SKM-1 (cell line): ENCODE measurements around the gene NUP35.
"Not testable (repeated sequence)": the region's sequence is repeated elsewhere in the genome, so short reads cannot be mapped to it uniquely, and the experiment has no call there.

ENCODE experiments used
- DNase-seq: peaks from one replicate; lab custom pipeline; 2025; ENCODE audit not compliant: unreplicated experiment; lab: John Stamatoyannopoulos, UW

Gene NUP35

DNA sequence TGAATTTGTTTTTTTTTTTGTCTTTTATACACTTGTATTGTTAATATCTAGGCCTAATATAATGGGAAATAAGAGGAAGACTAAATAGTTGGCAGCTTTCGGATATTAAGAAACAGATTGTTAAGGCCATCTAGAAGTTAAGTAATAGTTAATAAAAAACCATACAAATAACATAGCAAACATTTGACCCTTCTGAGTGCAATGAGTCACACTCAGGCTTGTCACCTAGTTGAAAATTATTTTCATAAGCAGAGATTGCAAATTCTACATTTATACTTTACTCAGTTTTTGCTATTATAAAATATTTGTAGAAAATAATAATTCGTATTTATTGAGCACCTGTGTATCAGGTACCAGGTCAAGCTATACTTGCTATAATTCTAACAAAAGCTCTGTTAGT, 2.4 kb downstream of the NUP35 start:
- DNase-seq: no peak

GRCh38 chr2:183134016-183134415, 9.8 kb downstream of the NUP35 start:
- DNase-seq: no peak

DNA sequence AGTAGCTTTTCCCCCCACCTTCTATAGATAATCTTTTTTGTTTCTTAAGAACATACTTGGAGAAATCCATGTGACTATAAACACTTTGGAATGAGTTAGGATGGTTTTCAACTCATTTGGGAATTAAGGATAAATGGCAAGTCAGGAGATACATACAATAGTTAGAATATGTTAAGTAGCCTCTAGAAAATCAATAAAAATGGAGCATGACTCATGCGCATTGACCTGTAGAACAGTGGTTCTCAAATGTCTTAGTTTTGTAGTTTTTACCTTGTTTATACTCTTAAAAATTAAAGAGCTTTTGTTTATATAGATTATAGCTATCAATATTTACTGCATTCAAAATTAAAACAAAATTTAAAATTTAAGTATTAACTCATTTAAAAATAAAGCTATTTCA, 24.7 kb downstream of the NUP35 start:
- DNase-seq: no peak

DNA sequence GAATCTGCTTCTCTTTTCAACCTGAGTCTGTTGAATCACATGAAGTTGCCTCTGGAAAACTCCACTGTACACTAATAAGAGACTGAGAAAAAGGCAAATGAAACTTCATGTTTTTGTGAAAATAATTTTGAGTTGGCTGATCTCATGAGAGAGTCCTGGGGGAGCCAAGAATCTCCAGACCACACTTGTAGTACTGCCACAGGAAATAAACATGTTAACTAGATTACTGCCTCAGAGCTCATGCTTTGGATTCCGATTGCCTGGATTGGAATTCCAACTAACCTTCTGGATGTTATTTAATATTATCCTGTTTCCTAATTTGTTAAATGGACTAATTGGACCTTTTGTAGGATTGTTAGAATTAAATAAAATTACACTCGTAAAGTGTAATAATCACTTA, 25.2 kb downstream of the NUP35 start:
- DNase-seq: no peak

DNA sequence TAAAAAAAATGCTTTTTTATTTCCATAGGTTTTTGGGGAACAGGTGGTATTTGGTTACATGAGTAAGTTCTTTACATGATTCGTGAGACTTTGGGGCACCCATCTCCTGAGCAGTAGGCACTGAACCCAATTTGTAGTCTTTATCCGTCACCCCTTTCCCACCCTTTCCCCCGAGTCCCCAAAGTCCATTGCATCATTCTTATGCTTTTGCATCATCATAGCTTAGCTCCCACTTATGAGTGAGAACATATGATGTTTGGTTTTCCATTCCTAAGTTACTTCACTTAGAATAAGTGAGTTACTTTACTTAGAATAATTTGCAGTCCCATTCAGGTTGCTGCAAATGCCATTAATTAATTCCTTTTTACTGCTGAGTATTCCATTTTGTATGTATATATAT, 28.0 kb downstream of the NUP35 start:
- not testable (repeated sequence) for DNase-seq

DNA sequence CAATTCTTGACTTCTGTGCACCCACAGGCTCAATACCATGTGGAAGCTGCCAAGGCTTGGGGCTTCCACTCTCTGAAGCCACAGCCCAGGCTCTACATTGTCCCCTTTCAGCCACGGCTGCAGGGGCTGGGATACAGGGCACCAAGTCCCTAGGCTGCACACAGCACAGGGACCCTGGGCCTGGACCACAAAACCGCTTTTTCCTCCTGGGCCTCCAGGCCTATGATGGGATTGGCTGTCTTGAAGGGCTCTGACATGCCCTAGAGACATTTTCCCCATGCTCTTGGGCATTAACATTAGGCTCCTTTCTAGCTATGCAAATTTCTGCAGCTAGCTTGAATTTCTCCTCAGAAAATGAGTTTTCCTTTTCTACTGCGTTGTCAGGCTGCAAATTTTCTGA, 29.7 kb downstream of the NUP35 start:
- DNase-seq: no peak

DNA sequence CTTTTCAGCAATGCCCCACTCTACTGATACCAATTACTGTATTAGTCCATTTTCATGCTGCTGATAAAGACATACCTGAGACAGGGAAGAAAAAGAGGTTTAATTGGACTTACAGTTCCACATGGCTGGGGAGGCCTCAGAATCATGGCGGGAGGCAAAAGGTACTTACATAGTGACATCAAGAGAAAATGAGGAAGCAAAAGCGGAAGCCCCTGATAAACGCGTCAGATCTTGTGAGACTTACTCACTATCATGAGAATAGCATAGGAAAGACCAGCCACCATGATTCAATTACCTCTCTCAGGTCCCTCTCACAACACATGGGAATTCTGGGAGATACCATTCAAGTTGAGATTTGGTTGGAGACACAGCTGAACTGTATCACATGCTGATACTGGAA, 30.5 kb downstream of the NUP35 start:
- DNase-seq: not testable (repeated sequence)

DNA sequence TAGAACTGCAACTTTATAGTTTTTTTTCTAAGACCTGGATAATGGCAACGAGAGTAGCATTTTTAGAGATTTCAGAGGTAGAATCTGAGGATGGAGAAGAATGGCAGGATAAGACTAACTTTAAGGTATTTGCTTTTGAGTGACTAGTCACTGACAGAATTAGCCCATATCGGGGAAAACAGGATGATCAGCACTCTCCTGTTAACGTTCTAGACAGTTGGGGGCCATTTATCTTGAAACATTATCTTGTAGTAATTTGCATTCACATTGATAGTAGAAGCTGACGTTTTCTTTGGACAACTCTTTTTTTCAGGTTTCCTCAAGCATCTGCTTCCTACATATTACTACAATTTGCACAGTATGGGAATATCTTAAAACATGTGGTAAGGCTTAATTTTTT, 32.9 kb downstream of the NUP35 start:
- DNase-seq: no peak

DNA sequence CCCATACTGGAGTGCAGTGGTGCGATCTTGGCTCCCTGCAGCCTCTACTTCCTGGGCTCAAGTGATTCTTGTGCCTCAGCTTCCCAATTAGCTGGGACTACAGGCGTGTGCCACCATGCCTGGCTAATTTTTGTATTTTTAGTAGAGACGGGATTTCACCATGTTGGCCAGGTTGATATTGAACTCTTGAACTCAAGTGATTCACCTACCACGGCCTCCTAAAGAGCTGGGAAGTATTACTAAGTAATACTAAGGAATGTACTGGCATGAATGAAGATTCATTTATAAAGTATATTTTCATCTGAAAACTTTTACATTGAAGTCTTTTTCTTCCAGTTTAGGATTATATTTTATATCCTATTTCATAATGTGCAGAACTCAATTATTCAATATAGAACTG, 38.1 kb downstream of the NUP35 start:
- DNase-seq: no peak

- DNase-seq: no peak
Observed at GRCh38 chr2:183163821-183164649, 39.8 kb downstream of the NUP35 start.

- no peak for DNase-seq
Observed at GRCh38 chr2:183164650-183165015, 40.4 kb downstream of the NUP35 start.

- no peak for DNase-seq
Observed at GRCh38 chr2:183166210-183166609, 42.0 kb downstream of the NUP35 start.

- DNase-seq: not testable (repeated sequence)
Observed at GRCh38 chr2:183166976-183167375, 42.7 kb downstream of the NUP35 start.

- no peak for DNase-seq
Observed at GRCh38 chr2:183172220-183172887, 48.1 kb downstream of the NUP35 start.

DNA sequence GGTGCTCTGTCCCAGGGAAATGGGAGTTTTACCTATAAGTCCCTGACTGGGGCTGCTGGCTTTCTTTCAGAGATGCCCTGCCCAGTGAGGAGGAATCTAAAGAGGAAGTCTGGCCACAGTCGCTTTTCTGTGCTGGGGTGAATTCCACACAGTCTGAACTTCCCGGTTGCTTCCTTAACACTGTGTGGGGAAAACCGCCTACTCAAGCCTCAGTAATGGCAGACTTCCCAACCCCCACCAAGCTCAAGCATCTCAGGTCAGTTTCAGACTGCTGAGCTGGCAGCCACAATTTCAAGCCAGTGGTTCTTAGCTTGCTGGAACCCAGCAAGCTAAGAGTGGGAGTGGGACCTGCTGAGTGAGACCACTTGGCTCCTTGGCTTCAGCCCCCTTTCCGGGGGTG, 54.9 kb downstream of the NUP35 start:
- no peak for DNase-seq

- DNase-seq: no peak
Observed at GRCh38 chr2:183185534-183185933, 61.3 kb downstream of the NUP35 start.

DNA sequence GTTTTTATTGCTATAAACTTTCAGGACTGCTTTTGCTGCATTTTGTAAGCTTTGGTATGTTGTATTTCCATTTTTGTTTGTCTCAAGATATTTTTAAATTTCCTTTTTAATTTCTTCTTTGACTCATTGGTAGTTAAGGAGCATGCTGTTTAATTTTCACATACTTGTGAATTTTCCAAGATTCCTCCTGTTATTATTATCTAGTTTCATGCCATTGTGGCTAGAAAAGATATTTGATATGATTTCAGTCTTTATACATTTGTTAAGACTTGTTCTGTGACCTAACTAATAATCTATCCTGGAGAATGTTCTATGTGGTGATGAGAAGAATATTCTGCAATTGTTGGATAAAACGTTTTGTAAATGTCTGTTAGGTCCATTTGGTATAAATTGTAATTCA, 62.1 kb downstream of the NUP35 start:
- no peak for DNase-seq

- no peak for DNase-seq
Observed at GRCh38 chr2:183186766-183187165, 62.5 kb downstream of the NUP35 start.

DNA sequence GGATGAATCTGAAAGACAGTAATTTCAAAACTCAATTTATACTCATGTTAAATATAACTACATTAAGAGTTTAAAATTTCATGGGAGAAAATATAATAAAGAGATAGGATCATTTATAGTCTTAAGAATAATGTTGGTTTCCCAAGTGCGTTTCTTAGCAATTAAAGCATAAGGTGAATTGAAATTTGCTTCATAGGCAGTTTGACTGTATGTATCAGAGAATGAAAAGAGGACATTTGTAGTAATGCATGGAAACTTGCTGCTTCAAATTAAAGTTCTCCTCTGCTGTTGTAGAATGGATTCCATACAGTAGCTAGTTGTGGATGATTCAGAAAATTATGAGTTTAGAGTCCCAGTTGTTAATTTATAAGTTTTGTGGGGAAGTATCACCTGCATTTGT, 68.1 kb downstream of the NUP35 start:
- no peak for DNase-seq

- DNase-seq: no peak
Observed at GRCh38 chr2:183193904-183194303, 69.7 kb downstream of the NUP35 start.

- DNase-seq: no peak
Observed at GRCh38 chr2:183195397-183195796, 71.2 kb downstream of the NUP35 start.

DNA sequence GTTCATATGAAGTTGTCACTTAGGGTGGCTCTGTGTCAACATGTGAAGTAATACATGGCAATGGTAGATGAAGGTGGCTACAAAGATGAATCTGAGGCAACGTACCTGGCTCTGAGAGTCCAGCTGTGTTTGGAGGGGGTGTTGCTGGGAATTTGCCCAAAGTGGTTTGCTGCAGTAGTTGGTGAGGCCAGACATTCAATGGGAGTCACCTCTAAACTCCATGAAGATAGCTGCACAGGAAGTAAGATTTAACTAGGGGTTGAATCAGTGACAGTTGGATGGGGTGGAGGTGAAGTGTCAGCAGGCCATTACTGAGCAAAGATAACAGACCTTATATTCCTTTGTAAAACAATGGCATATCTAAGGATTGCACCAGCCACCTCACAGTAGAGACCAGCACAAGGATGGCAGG, 71.8 kb downstream of the NUP35 start:
- DNase-seq: no peak

GRCh38 chr2:183204397-183204796, 80.2 kb downstream of the NUP35 start:
- no peak for DNase-seq
